ENCODE results near the gene SPIRE2. TPM values are rescaled to one million over a fixed set of nuclear protein-coding genes. Genes with fewer than 3 reads are reported as not detected.

SPIRE2 gene
- total and polyA plus RNA-seq, 2 of the 13 experiments (the other 11 are each of a cell fraction or from before 2014, with no cell fraction given) = 13.3 to 37.5 TPM

DNA sequence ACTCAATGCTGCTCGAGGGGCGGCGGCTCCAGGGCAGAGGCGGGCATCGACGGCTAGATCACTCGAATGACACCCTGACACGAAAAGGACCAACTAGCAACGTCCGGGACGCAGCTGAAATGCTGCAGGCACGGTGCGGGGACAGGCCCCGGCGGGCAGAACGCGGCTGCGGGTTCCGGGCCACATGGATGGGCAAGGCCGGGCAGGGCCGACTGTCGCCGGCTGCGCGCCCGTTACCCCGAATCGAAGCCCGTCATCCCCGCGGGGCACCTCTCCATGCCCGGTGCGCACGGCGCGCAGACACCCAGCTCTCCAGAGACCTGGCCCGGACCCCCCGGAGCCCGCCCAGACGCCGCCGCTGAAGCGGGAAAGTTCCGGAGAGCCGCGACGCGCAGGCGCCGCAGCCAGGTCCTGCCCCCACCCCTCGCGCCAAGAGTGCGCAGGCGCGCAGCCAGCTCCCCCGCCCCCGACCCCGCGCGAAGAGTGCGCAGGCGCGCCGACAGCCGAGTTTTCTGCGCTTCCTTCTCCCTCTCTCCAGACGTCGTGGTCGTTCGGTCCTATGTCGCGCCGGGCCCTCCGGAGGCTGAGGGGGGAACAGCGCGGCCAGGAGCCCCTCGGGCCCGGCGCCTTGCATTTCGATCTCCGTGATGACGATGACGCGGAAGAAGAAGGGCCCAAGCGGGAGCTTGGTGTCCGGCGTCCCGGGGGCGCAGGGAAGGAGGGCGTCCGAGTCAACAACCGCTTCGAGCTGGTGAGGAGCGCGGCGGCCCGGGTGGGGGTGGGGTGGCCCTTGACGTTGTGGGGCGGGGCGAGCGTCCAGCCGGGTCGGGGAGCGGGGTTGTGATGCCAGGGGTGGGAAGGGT is 45.1 kb downstream of the SPIRE2 start, which contains the start of gene TCF25 (continued):
- TF ChIP-seq, protein P1, sequence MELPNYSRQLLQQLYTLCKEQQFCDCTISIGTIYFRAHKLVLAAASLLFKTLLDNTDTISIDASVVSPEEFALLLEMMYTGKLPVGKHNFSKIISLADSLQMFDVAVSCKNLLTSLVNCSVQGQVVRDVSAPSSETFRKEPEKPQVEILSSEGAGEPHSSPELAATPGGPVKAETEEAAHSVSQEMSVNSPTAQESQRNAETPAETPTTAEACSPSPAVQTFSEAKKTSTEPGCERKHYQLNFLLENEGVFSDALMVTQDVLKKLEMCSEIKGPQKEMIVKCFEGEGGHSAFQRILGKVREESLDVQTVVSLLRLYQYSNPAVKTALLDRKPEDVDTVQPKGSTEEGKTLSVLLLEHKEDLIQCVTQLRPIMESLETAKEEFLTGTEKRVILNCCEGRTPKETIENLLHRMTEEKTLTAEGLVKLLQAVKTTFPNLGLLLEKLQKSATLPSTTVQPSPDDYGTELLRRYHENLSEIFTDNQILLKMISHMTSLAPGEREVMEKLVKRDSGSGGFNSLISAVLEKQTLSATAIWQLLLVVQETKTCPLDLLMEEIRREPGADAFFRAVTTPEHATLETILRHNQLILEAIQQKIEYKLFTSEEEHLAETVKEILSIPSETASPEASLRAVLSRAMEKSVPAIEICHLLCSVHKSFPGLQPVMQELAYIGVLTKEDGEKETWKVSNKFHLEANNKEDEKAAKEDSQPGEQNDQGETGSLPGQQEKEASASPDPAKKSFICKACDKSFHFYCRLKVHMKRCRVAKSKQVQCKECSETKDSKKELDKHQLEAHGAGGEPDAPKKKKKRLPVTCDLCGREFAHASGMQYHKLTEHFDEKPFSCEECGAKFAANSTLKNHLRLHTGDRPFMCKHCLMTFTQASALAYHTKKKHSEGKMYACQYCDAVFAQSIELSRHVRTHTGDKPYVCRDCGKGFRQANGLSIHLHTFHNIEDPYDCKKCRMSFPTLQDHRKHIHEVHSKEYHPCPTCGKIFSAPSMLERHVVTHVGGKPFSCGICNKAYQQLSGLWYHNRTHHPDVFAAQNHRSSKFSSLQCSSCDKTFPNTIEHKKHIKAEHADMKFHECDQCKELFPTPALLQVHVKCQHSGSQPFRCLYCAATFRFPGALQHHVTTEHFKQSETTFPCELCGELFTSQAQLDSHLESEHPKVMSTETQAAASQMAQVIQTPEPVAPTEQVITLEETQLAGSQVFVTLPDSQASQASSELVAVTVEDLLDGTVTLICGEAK (IDR thresholded peaks at IDR 0.05) = no peak
- TF ChIP-seq, protein P1 (CRISPR knock-in tag; IDR thresholded peaks at IDR 0.05) = peak; percentile 92
- TF ChIP-seq STAT5B (CRISPR knock-in tag; IDR thresholded peaks at IDR 0.05) (peak; percentile 79), ZNF569 (CRISPR knock-in tag; IDR thresholded peaks at IDR 0.05; ENCODE audit: borderline replicate concordance) (peak; percentile 63; the same call in 1 of the 2 replicates), ZFP62 (CRISPR knock-in tag; IDR thresholded peaks at IDR 0.05) (no peak), ZNF136 (CRISPR knock-in tag; IDR thresholded peaks at IDR 0.05; ENCODE audit: low read depth) (peak; percentile 87; the same call in 1 of the 2 replicates)
- TF ChIP-seq, protein P2, sequence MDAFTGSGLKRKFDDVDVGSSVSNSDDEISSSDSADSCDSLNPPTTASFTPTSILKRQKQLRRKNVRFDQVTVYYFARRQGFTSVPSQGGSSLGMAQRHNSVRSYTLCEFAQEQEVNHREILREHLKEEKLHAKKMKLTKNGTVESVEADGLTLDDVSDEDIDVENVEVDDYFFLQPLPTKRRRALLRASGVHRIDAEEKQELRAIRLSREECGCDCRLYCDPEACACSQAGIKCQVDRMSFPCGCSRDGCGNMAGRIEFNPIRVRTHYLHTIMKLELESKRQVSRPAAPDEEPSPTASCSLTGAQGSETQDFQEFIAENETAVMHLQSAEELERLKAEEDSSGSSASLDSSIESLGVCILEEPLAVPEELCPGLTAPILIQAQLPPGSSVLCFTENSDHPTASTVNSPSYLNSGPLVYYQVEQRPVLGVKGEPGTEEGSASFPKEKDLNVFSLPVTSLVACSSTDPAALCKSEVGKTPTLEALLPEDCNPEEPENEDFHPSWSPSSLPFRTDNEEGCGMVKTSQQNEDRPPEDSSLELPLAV (CRISPR knock-in tag; conservative IDR thresholded peaks at IDR 0.05; ENCODE audit: low read depth) = no peak
- TF ChIP-seq, protein P3, sequence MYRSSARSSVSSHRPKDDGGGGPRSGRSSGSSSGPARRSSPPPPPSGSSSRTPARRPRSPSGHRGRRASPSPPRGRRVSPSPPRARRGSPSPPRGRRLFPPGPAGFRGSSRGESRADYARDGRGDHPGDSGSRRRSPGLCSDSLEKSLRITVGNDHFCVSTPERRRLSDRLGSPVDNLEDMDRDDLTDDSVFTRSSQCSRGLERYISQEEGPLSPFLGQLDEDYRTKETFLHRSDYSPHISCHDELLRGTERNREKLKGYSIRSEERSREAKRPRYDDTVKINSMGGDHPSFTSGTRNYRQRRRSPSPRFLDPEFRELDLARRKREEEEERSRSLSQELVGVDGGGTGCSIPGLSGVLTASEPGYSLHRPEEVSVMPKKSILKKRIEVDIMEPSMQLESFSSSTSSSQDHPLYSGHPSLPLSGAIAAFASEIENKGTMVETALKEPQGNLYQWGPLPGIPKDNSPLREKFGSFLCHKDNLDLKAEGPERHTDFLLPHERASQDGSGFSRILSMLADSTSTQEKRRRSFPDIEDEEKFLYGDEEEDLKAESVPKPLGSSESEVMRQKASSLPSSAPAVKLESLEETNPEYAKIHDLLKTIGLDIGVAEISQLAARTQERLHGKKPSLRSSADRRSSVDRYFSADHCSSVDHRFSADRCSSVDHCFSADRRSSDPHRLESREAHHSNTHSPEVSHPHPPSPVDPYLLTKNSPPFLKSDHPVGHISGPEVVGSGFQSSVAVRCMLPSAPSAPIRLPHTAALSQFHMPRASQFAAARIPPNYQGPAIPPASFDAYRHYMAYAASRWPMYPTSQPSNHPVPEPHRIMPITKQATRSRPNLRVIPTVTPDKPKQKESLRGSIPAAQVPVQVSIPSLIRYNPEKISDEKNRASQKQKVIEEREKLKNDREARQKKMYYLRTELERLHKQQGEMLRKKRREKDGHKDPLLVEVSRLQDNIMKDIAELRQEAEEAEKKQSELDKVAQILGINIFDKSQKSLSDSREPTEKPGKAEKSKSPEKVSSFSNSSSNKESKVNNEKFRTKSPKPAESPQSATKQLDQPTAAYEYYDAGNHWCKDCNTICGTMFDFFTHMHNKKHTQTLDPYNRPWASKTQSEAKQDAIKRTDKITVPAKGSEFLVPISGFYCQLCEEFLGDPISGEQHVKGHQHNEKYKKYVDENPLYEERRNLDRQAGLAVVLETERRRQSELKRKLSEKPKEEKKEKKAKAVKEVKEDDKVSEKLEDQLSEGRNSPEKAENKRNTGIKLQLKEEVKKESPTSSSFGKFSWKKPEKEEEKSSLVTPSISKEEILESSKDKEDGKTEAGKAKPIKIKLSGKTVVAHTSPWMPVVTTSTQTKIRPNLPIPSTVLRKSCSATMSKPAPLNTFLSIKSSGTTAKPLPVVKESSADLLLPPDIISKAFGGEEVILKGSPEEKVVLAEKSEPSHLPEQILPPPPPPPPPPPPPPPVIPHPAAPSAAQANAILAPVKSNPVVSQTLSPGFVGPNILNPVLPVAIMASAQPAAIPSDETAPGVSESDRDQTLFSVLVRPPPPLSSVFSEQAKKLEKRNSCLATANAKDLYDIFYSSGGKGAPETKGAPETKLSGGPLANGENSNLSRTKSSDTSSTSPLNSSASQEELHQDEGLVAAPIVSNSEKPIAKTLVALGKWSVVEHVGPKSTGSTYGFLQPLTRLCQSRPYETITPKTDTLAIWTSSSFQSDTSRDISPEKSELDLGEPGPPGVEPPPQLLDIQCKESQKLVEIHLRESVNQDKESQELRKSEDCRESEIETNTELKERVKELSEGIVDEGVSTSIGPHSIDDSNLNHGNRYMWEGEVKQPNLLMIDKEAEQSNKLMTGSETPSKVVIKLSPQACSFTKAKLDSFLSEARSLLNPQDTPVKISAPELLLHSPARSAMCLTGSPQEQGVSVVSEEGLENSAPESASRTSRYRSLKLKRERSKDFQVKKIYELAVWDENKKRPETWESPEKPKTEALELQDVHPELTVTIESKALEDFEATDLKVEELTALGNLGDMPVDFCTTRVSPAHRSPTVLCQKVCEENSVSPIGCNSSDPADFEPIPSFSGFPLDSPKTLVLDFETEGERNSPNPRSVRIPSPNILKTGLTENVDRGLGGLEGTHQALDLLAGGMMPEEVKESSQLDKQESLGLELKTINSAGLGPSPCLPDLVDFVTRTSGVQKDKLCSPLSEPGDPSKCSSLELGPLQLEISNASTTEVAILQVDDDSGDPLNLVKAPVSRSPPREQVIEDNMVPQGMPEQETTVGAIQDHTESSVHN (CRISPR knock-in tag; IDR thresholded peaks at IDR 0.05) = peak; percentile 92; the same call in 1 of the 2 replicates

All from HepG2 (cell line).